ENCODE data around the gene MORN4. TPM values are rescaled to one million over a fixed set of nuclear protein-coding genes. Genes with fewer than 3 reads are reported as not detected.

MORN4 gene
- total and polyA plus RNA-seq, 7 experiments from 2014 or later, result 0.78 to 5.9 (median 1.5) TPM

GRCh38 chr10:97601268-97602215 lies 31.8 kb downstream of the MORN4 start:
- CTCF ChIA-PET, result no interaction called here
- DNase-seq (no peak), ATAC-seq (no peak)
- Mint-ChIP-seq H3K36me3 (no peaks in the 10 kb centered on the region), H3K27ac (no peak overlapping the region), H3K4me3 (no peak overlapping the region), H3K4me1 (no peaks in the 10 kb centered on the region), H3K9me3 (no peaks in the 10 kb centered on the region), H3K27me3 (peaks cover 0 to 5% (median 2%) of the 10 kb centered on the region in 5 donors)
- POLR2A ChIA-PET, result no interaction called here
- Histone ChIP-seq H3K9me3 (ENCODE audit: control insufficient read depth in 2 of 3, low read length in 3 of 3) (no peaks in the 10 kb centered on the region), H3K4me1 (ENCODE audit: control insufficient read depth in 2 of 2, insufficient read depth in 2 of 2, low read length in 2 of 2) (no peaks in the 10 kb centered on the region), H3K27ac (ENCODE audit: low read depth, low read length) (no peak overlapping the region), H3K4me3 (ENCODE audit: low read length) (no peak overlapping the region), H3K27me3 (ENCODE audit: control insufficient read depth in 2 of 2, insufficient read depth in 2 of 2, low read length in 2 of 2) (no peaks in the 10 kb centered on the region), H3K36me3 (ENCODE audit: control insufficient read depth in 2 of 3, insufficient read depth in 3 of 3, low read length in 3 of 3) (no peaks in the 10 kb centered on the region)
- intact Hi-C loops (cut with micrococcal nuclease), result no loop called here

DNA sequence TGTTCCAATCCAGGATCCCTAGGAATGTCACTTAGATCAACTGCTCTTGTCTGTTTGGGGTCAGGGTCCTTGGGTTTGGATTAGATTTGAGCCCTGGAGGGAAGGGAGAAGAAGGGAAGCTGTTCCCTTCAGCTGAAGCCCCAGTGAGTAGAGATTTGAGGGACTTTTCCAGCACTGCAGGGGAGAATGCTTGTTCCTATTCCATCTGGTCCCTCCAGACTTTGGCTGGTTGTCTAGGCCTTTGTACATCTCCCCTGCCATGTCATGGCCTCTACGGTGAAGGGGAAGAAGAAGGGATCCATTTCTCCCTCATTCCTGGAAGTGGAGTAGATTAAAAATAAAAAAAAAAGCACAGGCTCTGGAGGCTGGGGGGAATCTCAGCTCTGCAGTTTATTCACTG lies 32.7 kb downstream of the MORN4 start:
- Mint-ChIP-seq H3K36me3 (no peaks in the 10 kb centered on the region), H3K9me3 (no peaks in the 10 kb centered on the region), H3K4me3 (no peak overlapping the region), H3K27me3 (peaks cover 0 to under 1% (median 0%) of the 10 kb centered on the region in 5 donors), H3K4me1 (no peaks in the 10 kb centered on the region), H3K27ac (no peak overlapping the region)
- CTCF ChIA-PET, result no interaction called here
- Histone ChIP-seq H3K36me3 (ENCODE audit: control insufficient read depth in 2 of 3, insufficient read depth in 3 of 3, low read length in 3 of 3) (no peaks in the 10 kb centered on the region), H3K4me1 (ENCODE audit: control insufficient read depth in 2 of 2, insufficient read depth in 2 of 2, low read length in 2 of 2) (no peaks in the 10 kb centered on the region), H3K27ac (ENCODE audit: low read depth, low read length) (no peak overlapping the region), H3K9me3 (ENCODE audit: control insufficient read depth in 2 of 3, low read length in 3 of 3) (no peaks in the 10 kb centered on the region), H3K27me3 (ENCODE audit: control insufficient read depth in 2 of 2, insufficient read depth in 2 of 2, low read length in 2 of 2) (no peaks in the 10 kb centered on the region), H3K4me3 (ENCODE audit: low read length) (no peak overlapping the region)
- DNase-seq, result no peak
- intact Hi-C loops (cut with micrococcal nuclease), result no loop called here
- POLR2A ChIA-PET, result no interaction called here
- ATAC-seq, result no peak

DNA sequence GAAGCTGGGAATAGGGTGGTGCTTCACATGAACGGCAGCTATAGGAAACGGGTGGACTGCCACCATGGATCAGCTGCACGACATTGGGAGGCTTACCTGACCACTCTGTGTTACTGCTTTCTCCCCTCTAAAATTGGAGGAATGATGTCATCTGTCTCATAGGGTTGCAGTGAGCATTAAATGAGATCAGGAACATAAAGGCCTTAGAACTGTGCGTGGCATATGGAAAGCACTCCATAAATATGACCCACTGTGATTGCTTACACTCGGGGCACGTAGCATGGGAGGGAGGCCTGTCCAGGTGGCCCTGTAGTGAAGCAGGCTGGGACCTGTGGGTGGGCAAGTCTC lies 34.1 kb downstream of the MORN4 start:
- no peaks in the 10 kb centered on the region for H3K27me3 Mint-ChIP-seq

DNA sequence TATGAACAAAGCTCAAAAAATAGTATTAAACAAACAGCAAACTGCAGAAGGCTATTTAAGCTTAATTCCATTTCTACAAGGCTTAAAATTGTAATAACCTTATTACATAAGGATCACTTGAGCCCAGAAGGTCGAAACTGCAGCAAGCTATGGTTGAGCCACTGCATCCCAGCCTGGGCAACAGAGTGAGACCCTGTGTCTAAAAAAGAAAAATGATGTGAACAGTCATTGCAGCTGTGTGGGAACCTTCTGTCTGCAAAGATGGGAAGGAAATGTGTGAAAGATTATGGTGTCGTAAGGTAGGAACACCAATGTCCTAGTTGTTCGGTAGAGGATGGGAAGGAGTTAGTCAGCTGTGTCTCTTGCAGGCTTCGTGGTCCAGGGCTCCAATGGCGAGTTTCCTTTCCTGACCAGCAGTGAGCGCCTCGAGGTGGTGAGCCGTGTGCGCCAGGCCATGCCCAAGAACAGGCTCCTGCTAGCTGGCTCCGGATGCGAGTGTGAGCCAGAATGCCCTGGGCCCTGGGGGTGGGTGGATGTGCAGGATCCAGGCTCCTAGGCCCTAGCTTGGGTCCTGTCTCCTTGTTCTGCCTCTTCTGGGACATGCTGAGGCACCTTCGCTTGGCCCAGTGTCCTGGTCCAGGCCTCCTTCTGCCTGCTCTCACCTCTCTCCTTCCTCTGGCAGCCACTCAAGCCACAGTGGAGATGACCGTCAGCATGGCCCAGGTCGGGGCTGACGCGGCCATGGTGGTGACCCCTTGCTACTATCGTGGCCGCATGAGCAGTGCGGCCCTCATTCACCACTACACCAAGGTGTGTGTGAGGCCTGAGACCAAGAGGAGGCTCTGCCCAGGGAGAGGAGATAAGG lies 34.7 kb downstream of the MORN4 start:
- DNase-seq (no peak), ATAC-seq (no peak)
- no peaks in the 10 kb centered on the region for H3K27me3 ChIP-seq (ENCODE audit: control insufficient read depth in 2 of 2, insufficient read depth in 2 of 2, low read length in 2 of 2)
- Mint-ChIP-seq H3K4me1 (no peaks in the 10 kb centered on the region), H3K9me3 (no peaks in the 10 kb centered on the region), H3K4me3 (no peak overlapping the region), H3K27ac (no peak overlapping the region), H3K27me3 (no peaks in the 10 kb centered on the region), H3K36me3 (no peaks in the 10 kb centered on the region)
- H3K4me3 ChIP-seq (ENCODE audit: low read length), result no peak overlapping the region
- no peaks in the 10 kb centered on the region for H3K4me1 ChIP-seq (ENCODE audit: control insufficient read depth in 2 of 2, insufficient read depth in 2 of 2, low read length in 2 of 2)
- no peaks in the 10 kb centered on the region for H3K9me3 ChIP-seq (ENCODE audit: control insufficient read depth in 2 of 3, low read length in 3 of 3)
- intact Hi-C loops (cut with micrococcal nuclease), result no loop called here
- no peaks in the 10 kb centered on the region for H3K36me3 ChIP-seq (ENCODE audit: control insufficient read depth in 2 of 3, insufficient read depth in 3 of 3, low read length in 3 of 3)
- no peak overlapping the region for H3K27ac ChIP-seq (ENCODE audit: low read depth, low read length)
- ChIA-PET POLR2A (no interaction called here), CTCF (no interaction called here)

More for the DNA sequence above, 34.1 kb downstream of the MORN4 start:
- ChIA-PET POLR2A (no interaction called here), CTCF (no interaction called here)
- no peaks in the 10 kb centered on the region for H3K27me3 ChIP-seq (ENCODE audit: control insufficient read depth in 2 of 2, insufficient read depth in 2 of 2, low read length in 2 of 2)
- intact Hi-C loops (cut with micrococcal nuclease), result no loop called here
- ATAC-seq (no peak), DNase-seq (no peak)
- Mint-ChIP-seq H3K27ac (no peak overlapping the region), H3K36me3 (no peaks in the 10 kb centered on the region), H3K4me3 (no peak overlapping the region), H3K4me1 (no peaks in the 10 kb centered on the region), H3K9me3 (no peaks in the 10 kb centered on the region)
- H3K9me3 ChIP-seq (ENCODE audit: control insufficient read depth in 2 of 3, low read length in 3 of 3), result no peaks in the 10 kb centered on the region
- H3K36me3 ChIP-seq (ENCODE audit: control insufficient read depth in 2 of 3, insufficient read depth in 3 of 3, low read length in 3 of 3), result no peaks in the 10 kb centered on the region
- no peaks in the 10 kb centered on the region for H3K4me1 ChIP-seq (ENCODE audit: control insufficient read depth in 2 of 2, insufficient read depth in 2 of 2, low read length in 2 of 2)
- no peak overlapping the region for H3K27ac ChIP-seq (ENCODE audit: low read depth, low read length)
- no peak overlapping the region for H3K4me3 ChIP-seq (ENCODE audit: low read length)

DNA sequence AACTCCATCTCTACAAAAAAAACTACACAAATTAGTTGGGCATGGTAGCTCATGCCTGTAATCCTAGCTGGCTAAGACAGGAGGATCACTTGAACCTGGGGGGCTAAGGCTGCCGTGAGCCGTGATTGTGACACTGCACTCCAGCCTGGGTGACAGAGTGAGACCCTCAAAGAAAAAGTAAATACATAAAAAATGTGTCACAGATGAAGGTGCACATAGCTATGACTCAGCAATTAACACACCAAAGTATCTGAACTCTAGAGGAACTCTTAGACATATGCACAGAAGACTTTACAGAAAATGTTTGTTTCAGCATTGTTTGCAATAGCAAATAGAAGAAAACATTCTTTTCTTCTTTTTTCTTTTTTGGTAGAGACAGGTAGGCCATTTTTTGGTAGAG lies 35.5 kb downstream of the MORN4 start:
- no peaks in the 10 kb centered on the region for H3K27me3 Mint-ChIP-seq
- H3K4me1 Mint-ChIP-seq, result no peaks in the 10 kb centered on the region
- H3K9me3 Mint-ChIP-seq, result no peaks in the 10 kb centered on the region
- no peaks in the 10 kb centered on the region for H3K4me1 ChIP-seq (ENCODE audit: control insufficient read depth in 2 of 2, insufficient read depth in 2 of 2, low read length in 2 of 2)
- no peaks in the 10 kb centered on the region for H3K36me3 ChIP-seq (ENCODE audit: control insufficient read depth in 2 of 3, insufficient read depth in 3 of 3, low read length in 3 of 3)
- no peaks in the 10 kb centered on the region for H3K27me3 ChIP-seq (ENCODE audit: control insufficient read depth in 2 of 2, insufficient read depth in 2 of 2, low read length in 2 of 2)
- intact Hi-C loops (cut with micrococcal nuclease), result no loop called here
- H3K4me3 Mint-ChIP-seq, result no peak overlapping the region
- H3K27ac ChIP-seq (ENCODE audit: low read depth, low read length), result no peak overlapping the region
- ChIA-PET CTCF (no interaction called here), POLR2A (no interaction called here)
- H3K9me3 ChIP-seq (ENCODE audit: control insufficient read depth in 2 of 3, low read length in 3 of 3), result no peaks in the 10 kb centered on the region
- H3K4me3 ChIP-seq (ENCODE audit: low read length), result no peak overlapping the region
- peak overlapping the region in 1 of 9 donors; percentile 10 for H3K27ac Mint-ChIP-seq
- no peaks in the 10 kb centered on the region for H3K36me3 Mint-ChIP-seq
- ATAC-seq (no peak), DNase-seq (no peak)

DNA sequence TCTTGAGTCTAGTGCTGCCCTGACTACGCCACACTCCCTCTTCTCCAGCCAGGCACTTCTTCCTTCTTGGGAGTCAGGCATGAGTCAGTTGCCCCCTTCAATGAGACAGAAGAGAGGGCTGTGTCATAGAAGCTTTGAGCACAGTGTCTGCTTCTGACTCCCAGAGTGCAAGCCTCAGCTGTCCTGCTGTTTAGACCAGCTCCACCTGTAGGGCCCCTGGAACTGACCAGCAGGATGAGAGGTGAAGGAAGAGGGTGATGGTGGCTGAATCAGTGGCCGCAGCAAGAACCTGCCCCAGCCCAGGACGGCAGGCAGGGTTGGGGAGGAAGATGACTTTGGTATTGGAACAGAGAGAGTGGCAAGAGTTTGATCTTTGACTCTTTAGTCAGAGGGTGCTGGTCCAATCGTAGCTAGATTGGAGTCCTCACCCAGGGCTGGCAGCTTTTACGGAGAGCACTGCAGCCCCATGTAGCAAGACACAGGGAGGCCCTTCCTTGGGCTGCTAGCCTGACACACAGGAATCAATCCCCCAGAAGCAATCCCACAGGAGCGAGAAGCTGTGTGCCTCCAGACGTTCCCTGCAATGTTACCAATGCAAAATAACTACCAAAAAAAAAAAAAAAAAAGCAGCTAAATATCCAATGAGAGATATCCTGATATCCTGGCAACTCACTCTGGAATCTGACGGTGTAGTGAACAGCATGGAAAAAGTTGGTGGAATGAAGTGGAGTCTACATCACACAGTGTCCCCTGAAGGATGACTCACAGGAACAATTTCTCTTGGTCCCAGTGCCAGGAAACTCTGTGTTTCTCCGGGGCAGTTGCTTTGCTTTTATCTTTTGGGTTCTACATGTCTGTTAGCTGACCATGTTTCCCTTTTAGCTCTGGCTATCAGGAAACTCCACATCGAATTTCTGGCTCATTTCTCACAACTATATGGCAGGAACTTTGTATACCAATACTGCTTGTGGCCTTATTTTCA lies 36.9 kb downstream of the MORN4 start:
- Histone ChIP-seq H3K4me3 (ENCODE audit: low read length) (no peak overlapping the region), H3K27ac (ENCODE audit: low read depth, low read length) (no peak overlapping the region), H3K27me3 (ENCODE audit: control insufficient read depth in 2 of 2, insufficient read depth in 2 of 2, low read length in 2 of 2) (no peaks in the 10 kb centered on the region), H3K4me1 (ENCODE audit: control insufficient read depth in 2 of 2, insufficient read depth in 2 of 2, low read length in 2 of 2) (no peaks in the 10 kb centered on the region), H3K9me3 (ENCODE audit: control insufficient read depth in 2 of 3, low read length in 3 of 3) (no peaks in the 10 kb centered on the region), H3K36me3 (ENCODE audit: control insufficient read depth in 2 of 3, insufficient read depth in 3 of 3, low read length in 3 of 3) (no peaks in the 10 kb centered on the region)
- H3K27me3 Mint-ChIP-seq, result no peaks in the 10 kb centered on the region
- ATAC-seq, result no peak
- ChIA-PET CTCF (interaction anchor here (0.6 kb wide), 1 partner anchor 10 kb away, joined by 4 read pairs; no protein-coding TSS in a partner anchor), POLR2A (no interaction called here)
- intact Hi-C loops (cut with micrococcal nuclease), result no loop called here
- no peak for DNase-seq
- no peak overlapping the region for H3K27ac Mint-ChIP-seq
- no peaks in the 10 kb centered on the region for H3K9me3 Mint-ChIP-seq
- no peaks in the 10 kb centered on the region for H3K36me3 Mint-ChIP-seq
- H3K4me1 Mint-ChIP-seq, result no peaks in the 10 kb centered on the region
- no peak overlapping the region for H3K4me3 Mint-ChIP-seq

Measured in naive thymus-derived CD4-positive, alpha-beta T cell (primary cell).